ENCODE measurements around the gene SGK2. TPM values are rescaled to one million over a fixed set of nuclear protein-coding genes. Genes with fewer than 3 reads are reported as not detected.

Gene SGK2
- total RNA-seq, 1 experiment from 2014 or later: not detected

DNA sequence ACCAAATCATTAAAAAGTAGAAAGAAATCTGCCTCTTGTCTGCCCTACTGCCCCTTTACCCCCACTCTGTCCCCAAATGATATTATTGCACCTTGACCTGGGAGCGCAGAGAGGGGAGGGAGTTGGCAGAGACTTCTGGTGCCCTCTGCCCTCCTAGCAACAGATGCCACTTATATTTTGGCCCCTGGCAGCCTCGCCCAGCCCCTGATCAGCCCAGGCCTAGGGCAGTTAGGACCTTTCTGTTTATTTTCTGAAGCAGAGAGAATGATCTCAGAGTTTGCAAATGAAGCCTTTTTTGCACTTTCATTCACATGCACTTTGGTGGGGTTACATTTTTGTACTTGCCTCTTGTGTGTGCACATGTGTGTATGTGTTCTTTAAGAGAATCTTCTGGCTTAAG is 8.4 kb upstream of the SGK2 start:
- H4K5ac ChIP-seq (ENCODE audit: insufficient read length, low read depth, low read length): no peak overlapping the region
- H3K4ac ChIP-seq (ENCODE audit: low read depth, low read length): no peak overlapping the region
- DNase-seq: no peak
- no peak overlapping the region for H2AK5ac ChIP-seq (ENCODE audit: insufficient read length, low read length)
- no peak overlapping the region for H3K4me3 Mint-ChIP-seq
- H3K23me2 ChIP-seq (ENCODE audit: insufficient read length, low read depth, low read length, poor library complexity, severe bottlenecking): no peaks in the 10 kb centered on the region
- H4K91ac ChIP-seq (ENCODE audit: insufficient read length, low read depth, low read length): no peak overlapping the region
- peaks cover 3 to 4% of the 10 kb centered on the region in 2 experiments; a peak in 2 of 4 replicates for H3K4me1 Mint-ChIP-seq
- no peak overlapping the region for H3T11ph ChIP-seq (ENCODE audit: low read length)
- peaks cover 24 to 32% (median 31%) of the 10 kb centered on the region in 3 experiments for H3K36me3 Mint-ChIP-seq (ENCODE audit: insufficient read depth in 1 of 3, low read depth in 3 of 3)
- no peak overlapping the region for H2BK120ac ChIP-seq (ENCODE audit: low read depth, low read length, poor library complexity, severe bottlenecking)
- H3K79me2 ChIP-seq (ENCODE audit: insufficient read depth, low read length): no peaks in the 10 kb centered on the region
- H3K14ac ChIP-seq (ENCODE audit: insufficient read depth, low read length): no peak overlapping the region
- no peak overlapping the region for H3K9ac ChIP-seq (ENCODE audit: extremely low read depth, insufficient read length, low read length)
- H2BK15ac ChIP-seq (ENCODE audit: low read depth, low read length): no peak overlapping the region
- no peak overlapping the region for H2AFZ ChIP-seq (ENCODE audit: low read length)
- no peak overlapping the region for H4K8ac ChIP-seq (replicated peaks; ENCODE audit: insufficient read length, low read depth, low read length)
- H3K23ac ChIP-seq (ENCODE audit: insufficient read length, low read depth, low read length): no peak overlapping the region
- no peaks in the 10 kb centered on the region for H3K4me1 ChIP-seq (ENCODE audit: insufficient read depth, low read length)
- H3K79me1 ChIP-seq (ENCODE audit: insufficient read depth, low read depth, low read length, poor library complexity, severe bottlenecking): no peaks in the 10 kb centered on the region
- H2BK20ac ChIP-seq (ENCODE audit: low read depth, low read length, poor library complexity, severe bottlenecking): no peak overlapping the region
- H3K27me3 ChIP-seq (ENCODE audit: insufficient read depth, low read length): no peaks in the 10 kb centered on the region
- no peak overlapping the region for H3K18ac ChIP-seq (ENCODE audit: insufficient read length, low read depth, low read length)
- H2BK5ac ChIP-seq (ENCODE audit: insufficient read length, low read length): no peak overlapping the region
- H3K27ac ChIP-seq (ENCODE audit: insufficient read length, low read depth, low read length): no peak overlapping the region
- TF ChIP-seq, protein P1, sequence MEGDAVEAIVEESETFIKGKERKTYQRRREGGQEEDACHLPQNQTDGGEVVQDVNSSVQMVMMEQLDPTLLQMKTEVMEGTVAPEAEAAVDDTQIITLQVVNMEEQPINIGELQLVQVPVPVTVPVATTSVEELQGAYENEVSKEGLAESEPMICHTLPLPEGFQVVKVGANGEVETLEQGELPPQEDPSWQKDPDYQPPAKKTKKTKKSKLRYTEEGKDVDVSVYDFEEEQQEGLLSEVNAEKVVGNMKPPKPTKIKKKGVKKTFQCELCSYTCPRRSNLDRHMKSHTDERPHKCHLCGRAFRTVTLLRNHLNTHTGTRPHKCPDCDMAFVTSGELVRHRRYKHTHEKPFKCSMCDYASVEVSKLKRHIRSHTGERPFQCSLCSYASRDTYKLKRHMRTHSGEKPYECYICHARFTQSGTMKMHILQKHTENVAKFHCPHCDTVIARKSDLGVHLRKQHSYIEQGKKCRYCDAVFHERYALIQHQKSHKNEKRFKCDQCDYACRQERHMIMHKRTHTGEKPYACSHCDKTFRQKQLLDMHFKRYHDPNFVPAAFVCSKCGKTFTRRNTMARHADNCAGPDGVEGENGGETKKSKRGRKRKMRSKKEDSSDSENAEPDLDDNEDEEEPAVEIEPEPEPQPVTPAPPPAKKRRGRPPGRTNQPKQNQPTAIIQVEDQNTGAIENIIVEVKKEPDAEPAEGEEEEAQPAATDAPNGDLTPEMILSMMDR (conservative IDR thresholded peaks at IDR 0.05): no peak
- no peaks in the 10 kb centered on the region for H3K9me3 ChIP-seq (ENCODE audit: control insufficient read depth, low read depth, low read length)
- H3K27me3 Mint-ChIP-seq (ENCODE audit: low read depth): no peaks in the 10 kb centered on the region
- peaks cover 10 to 14% of the 10 kb centered on the region in 2 experiments for H3K9me3 Mint-ChIP-seq
- H2BK12ac ChIP-seq (ENCODE audit: insufficient read length, low read depth, low read length): no peak overlapping the region
- no peaks in the 10 kb centered on the region for H4K20me1 ChIP-seq (ENCODE audit: control insufficient read depth, insufficient read depth, insufficient read length)
- H3K27ac Mint-ChIP-seq: peak overlapping the region in 1 of 3 experiments; percentile 14; a peak in 2 of 7 replicates
- no peak overlapping the region for H3K4me2 ChIP-seq (ENCODE audit: insufficient read depth, insufficient read length, low read length)
- H3K56ac ChIP-seq (ENCODE audit: insufficient read length, low read depth, low read length): no peak overlapping the region
- no CpG with 5 or more reads among the region's 2 CpGs for WGBS (ENCODE audit: extremely low coverage, insufficient read length, low lambda C conversion rate)
